ENCODE data around the gene RPS21.

Gene RPS21

DNA sequence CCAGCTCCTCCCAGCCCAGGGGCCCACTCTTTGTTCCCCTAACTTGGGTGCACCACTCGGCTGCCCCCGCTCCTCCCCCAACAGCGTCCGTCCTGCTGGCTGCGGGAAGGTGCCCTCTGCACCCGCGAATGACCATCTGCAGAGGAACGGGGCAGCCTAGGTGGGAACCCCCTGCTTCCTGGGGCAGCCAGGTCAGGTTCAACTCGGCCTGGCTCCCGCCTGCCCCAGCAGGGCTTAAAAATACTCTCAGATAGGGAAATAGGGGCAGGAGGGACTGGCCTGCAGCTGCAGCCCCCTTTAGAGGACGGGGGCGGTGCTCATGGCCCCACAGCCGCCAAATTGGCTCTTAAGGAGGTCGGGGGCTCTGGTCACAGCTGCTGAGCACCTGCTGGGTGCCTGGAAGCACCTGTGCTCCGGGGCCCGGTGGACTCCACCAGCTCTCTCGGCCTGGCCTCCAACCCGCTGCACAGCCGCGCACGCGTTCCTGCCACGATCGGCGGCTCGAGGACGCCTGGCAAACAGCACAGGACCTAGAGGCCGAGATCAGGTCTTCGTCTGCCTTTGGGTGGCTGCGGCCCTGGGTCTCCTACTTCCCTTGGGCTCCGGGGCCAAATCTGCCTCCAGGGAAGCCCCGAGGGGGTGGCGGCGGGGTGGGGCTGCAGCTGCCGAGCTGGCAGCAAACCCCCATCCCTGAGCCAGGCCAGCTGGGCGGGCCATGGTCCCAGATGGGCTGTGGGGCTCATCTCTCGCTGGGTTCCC lies 19.1 kb upstream of the RPS21 start:
- Histone ChIP-seq H3K9ac (ENCODE audit: insufficient read length) (no peak overlapping the region), H3K36me3 (ENCODE audit: insufficient read depth, low read length) (no peaks in the 10 kb centered on the region), H3K4me3 (peak overlapping the region; percentile 38; the same call in 1 of the 2 replicates), H3K9me3 (ENCODE audit: low read depth, low read length) (no peaks in the 10 kb centered on the region), H3K27ac (no peak overlapping the region)
- TF ChIP-seq POLR2AphosphoS5 (IDR thresholded peaks at IDR 0.05; ENCODE audit: borderline replicate concordance, low read depth, low read length) = no peak
- TF ChIP-seq EZH2 (IDR thresholded peaks at IDR 0.05) = no peak
- no peak for TF ChIP-seq FOXP2 (optimal IDR thresholded peaks at IDR 0.05; ENCODE audit: control extremely low read depth, extremely low read length, insufficient read depth)
- no peak for DNase-seq (ENCODE audit: low read depth, low spot score)

DNA sequence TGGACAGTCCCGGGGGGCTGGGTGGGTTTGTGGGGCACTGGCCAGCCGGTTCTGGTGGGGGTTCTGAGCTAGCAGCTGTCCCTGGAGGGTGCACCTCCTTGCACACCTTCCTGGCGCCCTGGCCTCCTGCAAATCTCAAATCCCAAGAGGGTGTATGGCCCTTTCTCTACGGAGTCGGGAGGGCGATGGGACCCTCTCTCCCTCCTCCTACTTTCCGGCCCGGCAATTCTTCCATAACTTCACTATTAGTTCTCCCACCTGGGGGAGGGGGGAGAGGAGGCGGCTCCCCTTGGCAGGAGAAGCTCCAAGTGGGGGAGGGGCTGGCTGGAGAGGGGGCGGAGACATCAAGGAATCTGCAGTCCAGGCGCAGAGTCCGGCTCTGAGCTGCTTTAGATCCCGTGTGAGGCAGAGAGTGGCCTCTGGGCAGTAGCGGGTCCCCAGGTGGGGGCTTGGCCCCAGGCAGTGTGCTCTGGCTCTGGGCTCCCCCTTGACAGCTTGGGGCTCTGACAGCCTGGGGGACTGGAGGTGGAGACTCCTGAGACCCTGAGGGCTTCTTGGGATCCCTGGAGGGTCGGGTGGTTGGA lies 18.4 kb upstream of the RPS21 start:
- DNase-seq (ENCODE audit: low read depth, low spot score) = no peak
- Histone ChIP-seq H3K9ac (ENCODE audit: insufficient read length) (no peak overlapping the region), H3K36me3 (ENCODE audit: insufficient read depth, low read length) (no peaks in the 10 kb centered on the region), H3K9me3 (ENCODE audit: low read depth, low read length) (no peaks in the 10 kb centered on the region), H3K27ac (no peak overlapping the region), H3K4me3 (no peak overlapping the region; the same call in 1 of the 2 replicates)
- TF ChIP-seq EZH2 (IDR thresholded peaks at IDR 0.05) (no peak), POLR2AphosphoS5 (IDR thresholded peaks at IDR 0.05; ENCODE audit: borderline replicate concordance, low read depth, low read length) (no peak), FOXP2 (optimal IDR thresholded peaks at IDR 0.05; ENCODE audit: control extremely low read depth, extremely low read length, insufficient read depth) (no peak)

DNA sequence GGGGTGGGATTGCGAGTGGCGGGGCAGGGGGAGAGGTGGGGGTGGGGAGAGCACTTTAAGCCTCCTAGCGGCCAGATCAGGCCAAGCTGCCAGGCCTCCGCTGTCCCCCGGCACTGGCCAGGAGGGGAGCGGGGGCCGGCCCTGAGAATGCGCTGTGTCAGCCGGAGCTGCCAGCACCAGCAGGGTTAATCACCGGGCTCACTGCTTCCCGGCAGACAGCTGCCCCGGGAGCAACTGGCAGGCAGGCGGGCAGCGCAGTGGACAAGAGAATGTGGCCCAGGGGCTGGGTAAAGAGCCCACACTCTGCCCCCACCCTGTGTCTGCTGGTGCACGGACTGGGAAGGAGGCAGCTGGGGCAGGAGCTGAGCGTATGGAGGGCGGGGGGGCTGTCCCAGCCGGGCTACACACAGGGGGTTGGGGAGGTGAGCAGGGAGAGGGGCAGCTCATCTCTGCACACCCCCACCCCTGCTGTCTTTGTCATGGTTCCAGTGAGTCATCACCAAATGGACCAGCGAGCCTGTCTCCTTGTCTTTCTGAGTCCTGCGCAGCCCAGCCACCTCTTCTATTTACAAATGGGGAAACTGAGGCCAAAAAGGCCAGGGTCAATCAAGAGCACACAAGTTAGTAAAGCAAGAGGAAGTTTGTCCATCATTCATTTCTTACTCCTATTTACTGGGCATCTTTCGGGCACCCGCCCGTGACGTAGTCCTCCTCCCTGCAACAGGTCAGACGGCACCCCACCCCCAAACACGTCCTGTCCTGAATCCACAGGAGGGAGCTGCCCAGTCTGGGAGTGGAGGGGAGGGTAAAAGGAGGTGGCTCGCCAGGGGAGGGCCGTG lies 17.7 kb upstream of the RPS21 start:
- Histone ChIP-seq H3K4me3 (no peak overlapping the region), H3K36me3 (ENCODE audit: insufficient read depth, low read length) (no peaks in the 10 kb centered on the region), H3K9me3 (ENCODE audit: low read depth, low read length) (no peaks in the 10 kb centered on the region), H3K27ac (no peak overlapping the region), H3K9ac (ENCODE audit: insufficient read length) (no peak overlapping the region)
- DNase-seq (ENCODE audit: low read depth, low spot score) = no peak
- TF ChIP-seq FOXP2 (optimal IDR thresholded peaks at IDR 0.05; ENCODE audit: control extremely low read depth, extremely low read length, insufficient read depth) (no peak), POLR2AphosphoS5 (IDR thresholded peaks at IDR 0.05; ENCODE audit: borderline replicate concordance, low read depth, low read length) (no peak), EZH2 (IDR thresholded peaks at IDR 0.05) (no peak)

DNA sequence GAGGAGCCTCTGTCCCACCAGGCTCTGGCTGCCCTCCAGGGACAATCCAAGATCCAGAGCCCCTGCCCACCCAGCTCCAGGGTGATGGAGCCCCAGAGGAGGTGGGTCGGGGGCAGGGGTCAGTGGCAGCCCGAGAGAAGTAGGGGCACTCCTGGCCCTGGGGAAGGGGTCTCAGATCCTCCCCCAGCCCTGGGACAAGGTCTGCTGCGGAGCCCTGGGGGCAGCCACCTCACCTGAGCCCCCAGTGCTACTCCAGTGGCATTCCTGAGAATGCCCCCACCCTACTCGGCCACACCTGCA lies 17.1 kb upstream of the RPS21 start:
- no peak for TF ChIP-seq EZH2 (IDR thresholded peaks at IDR 0.05)
- TF ChIP-seq FOXP2 (optimal IDR thresholded peaks at IDR 0.05; ENCODE audit: control extremely low read depth, extremely low read length, insufficient read depth) = no peak
- no peak for TF ChIP-seq POLR2AphosphoS5 (IDR thresholded peaks at IDR 0.05; ENCODE audit: borderline replicate concordance, low read depth, low read length)
- no peaks in the 10 kb centered on the region for H3K9me3 ChIP-seq (ENCODE audit: low read depth, low read length)
- no peak overlapping the region for H3K9ac ChIP-seq (ENCODE audit: insufficient read length)
- H3K36me3 ChIP-seq (ENCODE audit: insufficient read depth, low read length) = no peaks in the 10 kb centered on the region
- DNase-seq (ENCODE audit: low read depth, low spot score) = no peak
- no peak overlapping the region for H3K4me3 ChIP-seq
- no peak overlapping the region for H3K27ac ChIP-seq

DNA sequence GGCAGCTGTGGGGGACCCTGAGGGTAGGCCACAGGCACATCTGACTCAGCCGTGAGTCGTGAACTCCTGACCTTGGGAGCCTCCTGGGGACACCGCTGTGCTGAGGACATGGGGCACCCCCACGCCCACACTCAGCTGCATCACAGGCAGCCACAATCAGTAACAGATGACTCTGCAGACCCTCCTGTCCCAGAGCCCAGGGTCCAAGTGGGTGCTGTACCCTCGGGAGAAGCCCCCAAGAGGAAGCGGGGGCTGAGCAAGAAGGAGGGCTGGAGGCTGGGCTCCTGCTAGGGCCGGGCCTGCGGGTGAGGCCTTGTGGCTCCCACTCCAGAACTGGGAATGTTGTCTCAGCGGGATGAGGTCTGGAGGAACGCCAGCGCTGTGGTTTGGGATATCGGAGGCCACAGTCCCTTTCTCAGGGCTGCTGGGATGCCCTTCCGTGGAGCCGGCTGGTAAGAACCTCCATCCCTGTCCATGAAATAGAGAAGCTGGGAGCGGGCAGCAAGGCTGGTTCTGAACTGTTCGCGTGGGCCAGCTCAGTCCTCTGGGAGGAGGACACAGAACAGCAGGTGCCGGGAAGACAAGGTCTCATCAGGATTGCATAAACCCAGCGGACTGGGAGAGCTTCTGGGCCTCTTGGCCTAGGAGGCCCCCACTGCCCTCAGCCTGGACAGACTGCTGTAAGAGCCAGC lies 16.6 kb upstream of the RPS21 start:
- no peak for TF ChIP-seq EZH2 (IDR thresholded peaks at IDR 0.05)
- TF ChIP-seq POLR2AphosphoS5 (IDR thresholded peaks at IDR 0.05; ENCODE audit: borderline replicate concordance, low read depth, low read length) = no peak
- TF ChIP-seq FOXP2 (optimal IDR thresholded peaks at IDR 0.05; ENCODE audit: control extremely low read depth, extremely low read length, insufficient read depth) = no peak
- no peak overlapping the region for H3K9ac ChIP-seq (ENCODE audit: insufficient read length)
- no peak for DNase-seq (ENCODE audit: low read depth, low spot score)
- no peak overlapping the region for H3K27ac ChIP-seq
- no peaks in the 10 kb centered on the region for H3K36me3 ChIP-seq (ENCODE audit: insufficient read depth, low read length)
- no peaks in the 10 kb centered on the region for H3K9me3 ChIP-seq (ENCODE audit: low read depth, low read length)
- H3K4me3 ChIP-seq = no peak overlapping the region

DNA sequence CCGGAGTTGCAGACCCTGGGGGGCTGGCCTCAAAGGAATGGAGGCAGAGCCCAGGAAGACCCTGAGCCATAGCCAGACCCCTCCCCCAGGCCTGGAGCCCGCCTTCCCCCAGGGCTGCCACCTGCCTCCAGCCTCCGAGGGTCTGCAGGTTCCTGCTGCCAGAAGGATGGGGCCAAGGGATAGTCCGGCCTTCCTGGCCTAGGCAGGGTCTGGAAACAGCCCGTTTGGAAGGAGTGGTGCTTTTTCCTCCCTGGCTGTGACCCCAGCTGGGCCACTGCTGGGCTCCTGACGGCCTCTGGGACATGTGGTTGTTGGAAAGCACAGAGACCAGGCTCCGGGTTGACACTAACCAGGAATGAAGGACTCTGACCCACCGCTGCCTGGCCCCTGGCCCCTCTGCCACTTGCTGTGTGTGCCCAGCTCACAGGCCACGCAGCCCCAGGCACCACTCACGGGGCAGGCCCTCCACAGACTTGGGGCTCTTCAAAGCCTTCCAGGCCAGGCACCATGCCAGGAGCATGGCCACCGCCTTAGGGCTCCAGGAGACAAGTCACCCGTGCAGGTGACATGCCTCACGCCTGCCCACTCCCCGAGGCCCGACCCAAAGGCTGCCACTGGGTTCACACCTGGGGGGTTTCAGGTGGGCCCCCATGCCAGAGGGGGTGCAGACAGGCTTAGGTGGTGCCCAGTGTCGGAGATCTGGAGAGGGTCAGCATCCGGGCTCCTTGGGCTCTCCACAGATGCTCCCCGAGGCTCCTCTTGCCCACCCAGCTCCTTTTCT lies 15.9 kb upstream of the RPS21 start:
- DNase-seq (ENCODE audit: low read depth, low spot score) = no peak
- Histone ChIP-seq H3K4me3 (no peak overlapping the region), H3K9me3 (ENCODE audit: low read depth, low read length) (no peaks in the 10 kb centered on the region), H3K27ac (no peak overlapping the region), H3K9ac (ENCODE audit: insufficient read length) (no peak overlapping the region), H3K36me3 (ENCODE audit: insufficient read depth, low read length) (no peaks in the 10 kb centered on the region)
- TF ChIP-seq POLR2AphosphoS5 (IDR thresholded peaks at IDR 0.05; ENCODE audit: borderline replicate concordance, low read depth, low read length) (no peak), EZH2 (IDR thresholded peaks at IDR 0.05) (no peak), FOXP2 (optimal IDR thresholded peaks at IDR 0.05; ENCODE audit: control extremely low read depth, extremely low read length, insufficient read depth) (no peak)

DNA sequence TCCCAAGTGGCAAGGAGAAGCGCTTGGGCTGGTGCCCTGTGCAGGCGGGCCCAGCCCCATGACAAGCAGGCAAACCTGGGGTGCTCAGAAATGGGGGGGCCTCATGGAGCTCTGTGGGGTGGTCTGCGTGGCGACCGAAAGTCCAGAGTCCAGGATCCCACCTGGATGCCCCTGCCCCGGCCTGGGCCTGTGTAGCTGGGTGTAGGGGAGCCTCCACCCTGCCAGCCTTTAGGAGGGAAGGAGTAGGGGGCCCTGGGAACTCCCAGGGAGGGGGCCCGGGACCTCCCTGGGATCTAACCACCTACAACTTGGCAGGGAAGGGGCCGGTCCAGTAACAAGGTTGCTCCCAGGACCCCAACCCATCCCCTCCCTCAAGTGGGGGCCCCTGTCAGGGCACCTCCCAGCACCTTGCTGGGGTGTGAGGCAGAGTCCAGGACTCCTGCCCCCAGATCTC lies 15.3 kb upstream of the RPS21 start:
- no peaks in the 10 kb centered on the region for H3K36me3 ChIP-seq (ENCODE audit: insufficient read depth, low read length)
- TF ChIP-seq POLR2AphosphoS5 (IDR thresholded peaks at IDR 0.05; ENCODE audit: borderline replicate concordance, low read depth, low read length) (no peak), EZH2 (IDR thresholded peaks at IDR 0.05) (no peak), FOXP2 (optimal IDR thresholded peaks at IDR 0.05; ENCODE audit: control extremely low read depth, extremely low read length, insufficient read depth) (no peak)
- H3K9me3 ChIP-seq (ENCODE audit: low read depth, low read length) = no peaks in the 10 kb centered on the region
- no peak overlapping the region for H3K9ac ChIP-seq (ENCODE audit: insufficient read length)
- H3K27ac ChIP-seq = no peak overlapping the region
- no peak for DNase-seq (ENCODE audit: low read depth, low spot score)
- no peak overlapping the region for H3K4me3 ChIP-seq

Data from SK-N-MC (cell line).